Activated naive CD8-positive, alpha-beta T cell treated with anti-CD3 and anti-CD28 coated beads, Interleukin-2, amount 50 U/mL, for 16 hours (primary cell): Measurements from ENCODE around the gene ZNF516.

ENCODE experiments used
- DNase-seq: peaks from one replicate; pipeline ENCODE4 v3.0.0-alpha.2; 2020; ENCODE audit warnings: low read depth, low spot score

The ZNF516 gene

DNA sequence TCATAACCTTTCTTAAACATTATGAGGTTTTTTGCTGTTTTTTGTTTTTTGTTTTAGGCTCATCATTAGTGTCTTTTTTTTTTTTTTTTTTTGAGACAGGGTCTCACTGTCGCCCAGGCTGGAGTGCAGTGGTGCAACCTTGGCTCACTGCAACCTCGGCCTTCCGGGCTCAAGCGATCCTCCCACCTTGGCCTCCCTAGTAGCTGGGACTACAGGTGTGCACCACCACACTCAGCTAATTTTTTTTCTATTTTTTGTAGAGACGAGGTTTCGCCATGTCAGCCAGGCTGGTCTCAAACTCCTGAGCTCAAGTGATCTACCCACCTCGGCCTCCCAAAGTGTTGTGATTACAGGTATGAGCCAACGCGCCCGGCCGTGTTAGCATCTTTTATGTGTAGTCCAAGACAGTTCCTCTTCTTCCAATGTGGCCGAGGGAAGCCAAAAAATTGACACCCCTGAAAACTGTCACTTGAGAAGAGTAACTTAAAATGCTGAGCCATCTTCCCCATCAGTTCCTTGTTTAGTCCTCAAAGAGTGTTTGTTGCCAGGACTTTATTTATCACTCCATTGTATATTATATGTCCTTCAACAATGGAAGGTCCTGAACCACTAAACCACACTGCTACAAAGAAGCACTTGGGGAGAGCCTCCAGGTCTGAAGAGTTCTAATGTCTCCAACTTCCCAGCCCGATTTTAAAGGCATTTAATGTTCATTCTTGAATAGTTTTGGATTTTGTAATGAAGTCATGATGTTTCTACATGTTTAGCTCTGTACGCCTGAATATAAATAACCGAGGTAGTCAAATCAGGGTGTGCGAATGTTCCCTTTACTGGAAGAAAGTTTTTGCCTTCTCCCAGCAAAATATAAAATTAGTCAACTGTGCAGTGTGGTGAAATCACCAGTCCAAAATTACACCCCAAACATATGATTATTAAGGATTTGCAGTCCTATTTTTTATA, 26.4 kb downstream of the ZNF516 start:
- DNase-seq: no peak

DNA sequence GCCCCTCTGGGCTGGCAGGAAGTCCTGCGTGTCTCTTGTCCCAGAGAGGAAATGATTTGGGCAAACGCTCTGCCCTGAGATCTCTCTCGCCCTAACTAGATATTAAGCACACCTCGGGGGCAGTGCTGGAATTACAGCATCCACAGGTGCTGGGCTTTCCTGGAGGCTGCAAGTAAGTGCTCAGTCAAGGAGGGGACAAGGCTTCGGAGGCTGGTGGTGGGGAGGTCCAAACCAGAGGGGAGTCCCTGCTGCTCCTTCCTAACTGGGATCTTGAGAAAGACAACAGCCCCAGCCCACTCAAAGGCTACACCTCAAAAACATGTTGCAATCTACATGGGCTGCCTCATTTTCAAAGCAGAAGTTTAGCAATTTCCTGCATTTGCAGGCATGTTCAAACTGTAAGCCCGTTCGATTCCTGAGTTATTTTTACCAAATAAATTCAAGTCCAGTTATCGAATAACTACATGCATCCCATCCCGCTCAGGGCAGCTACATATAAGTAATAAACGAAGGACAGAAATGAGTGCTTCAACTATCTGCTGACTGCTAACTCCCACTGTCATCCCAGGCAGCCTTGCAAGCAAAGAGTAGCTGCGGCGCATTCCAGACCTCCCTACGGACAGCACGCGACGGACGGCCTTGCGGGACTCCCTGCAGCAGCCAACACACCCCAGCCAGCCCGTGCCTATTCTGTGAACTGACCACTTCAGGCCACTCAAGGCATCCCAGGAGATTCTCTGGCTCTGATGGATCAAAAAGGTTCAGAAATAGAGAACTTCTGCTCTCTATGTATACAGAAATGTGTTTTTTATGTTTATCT, 27.5 kb downstream of the ZNF516 start:
- DNase-seq: no peak

DNA sequence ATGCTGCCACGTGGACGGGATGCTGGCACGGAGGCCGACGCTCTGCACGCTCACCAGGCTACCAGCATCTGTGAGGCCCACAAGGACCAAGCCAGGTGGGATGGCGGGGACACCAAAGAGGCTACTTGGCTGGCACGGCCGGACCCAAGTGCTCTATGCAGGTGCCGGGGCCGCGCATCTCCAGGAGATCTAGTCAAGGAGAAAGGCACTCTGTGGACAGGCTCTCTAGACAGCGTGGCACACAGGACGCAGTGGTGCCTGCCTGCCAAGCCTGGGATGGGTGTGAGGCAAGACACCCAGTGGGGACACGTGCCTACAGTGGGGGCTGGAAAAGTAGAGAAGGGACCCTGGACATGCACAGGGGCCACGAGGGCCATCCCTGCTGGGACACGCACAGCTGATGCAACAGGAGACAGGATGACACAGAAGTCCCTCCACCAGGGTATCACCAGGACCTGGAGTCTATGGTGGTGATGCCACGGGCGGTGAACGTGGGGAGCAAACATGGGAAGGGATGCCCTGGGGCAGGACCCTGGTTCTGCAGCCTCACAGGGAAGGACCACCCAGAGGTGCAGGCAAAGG, 28.5 kb downstream of the ZNF516 start:
- no peak for DNase-seq

DNA sequence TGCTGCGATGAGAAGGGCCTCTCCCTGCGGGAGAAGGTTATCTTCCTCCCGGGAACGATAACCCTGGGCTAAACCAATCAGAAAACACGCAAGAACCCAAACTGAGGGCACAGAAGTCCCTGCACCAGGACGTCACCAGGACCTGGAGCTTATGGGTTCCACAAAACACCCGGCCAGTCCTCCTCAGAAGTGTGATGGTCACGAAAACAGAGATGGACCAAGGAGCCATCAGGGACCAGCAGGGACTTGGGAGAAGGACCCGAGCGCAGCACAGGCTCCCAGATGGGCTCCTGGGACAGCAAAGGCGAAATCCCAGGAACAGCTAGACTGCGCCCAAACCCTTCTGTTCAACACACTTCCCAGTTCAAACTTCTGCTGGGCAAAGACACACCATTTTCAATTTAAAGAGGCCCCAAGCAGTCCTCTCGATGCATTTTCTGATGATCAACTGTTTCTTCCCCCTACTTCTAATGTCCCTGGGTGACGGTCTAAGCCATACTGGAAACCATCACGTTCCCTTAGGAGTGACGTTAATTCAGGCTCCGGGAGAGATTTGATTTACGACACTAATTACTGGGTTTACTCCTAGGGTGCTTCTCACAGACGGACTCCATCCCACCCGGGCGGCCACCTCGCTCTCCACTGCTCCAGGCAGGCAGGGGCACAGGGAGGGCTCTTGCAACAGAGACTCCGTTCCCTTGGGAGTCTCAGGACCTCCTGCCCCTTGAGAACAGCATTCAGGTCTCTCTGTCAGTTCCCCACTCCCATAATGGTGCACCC, 29.2 kb downstream of the ZNF516 start:
- no peak for DNase-seq

DNA sequence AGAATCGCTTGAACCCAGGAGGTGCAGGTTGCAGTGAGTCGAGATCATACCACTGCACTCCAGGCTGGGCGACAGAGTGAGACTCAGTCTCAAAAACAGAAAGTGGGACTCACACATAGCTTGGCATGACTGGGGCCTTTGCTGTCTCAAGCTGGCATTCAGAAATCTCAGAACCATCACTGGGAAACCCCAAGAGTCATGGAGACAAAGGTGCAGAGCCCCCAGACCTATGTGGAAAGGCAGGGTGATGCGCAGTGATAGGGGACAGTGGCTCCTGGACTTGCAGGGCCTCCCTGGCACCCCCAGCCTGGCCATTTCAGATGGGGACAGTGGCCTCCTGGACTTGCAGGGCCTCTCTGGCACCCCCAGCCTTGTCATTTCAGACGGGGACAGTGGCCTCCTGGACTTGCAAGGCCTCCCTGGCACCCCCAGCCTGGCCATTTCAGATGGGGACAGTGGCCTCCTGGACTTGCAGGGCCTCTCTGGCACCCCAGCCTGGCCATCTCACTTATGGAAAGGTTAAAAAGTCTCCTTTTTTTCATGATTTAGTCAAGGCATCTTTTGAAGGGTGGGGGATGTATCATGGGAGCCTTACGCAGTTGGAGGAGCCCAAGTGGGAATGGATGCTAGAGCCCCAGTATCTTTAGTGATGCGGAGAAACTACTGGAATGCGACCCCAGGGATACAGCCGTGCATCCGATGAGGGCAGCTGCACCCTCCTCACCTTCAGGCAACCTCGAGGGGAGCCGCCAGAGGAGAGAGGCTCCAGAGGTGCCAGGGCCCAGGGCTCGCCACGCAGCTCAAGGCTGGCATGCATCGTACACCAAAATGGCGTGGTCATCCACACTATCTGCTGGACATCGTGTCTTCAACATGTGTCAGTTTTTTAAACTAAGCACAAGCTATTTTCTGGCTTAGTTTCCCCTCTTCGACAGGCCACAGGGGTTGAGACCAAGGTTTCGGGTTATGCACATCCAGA, 30.5 kb downstream of the ZNF516 start:
- DNase-seq: no peak

DNA sequence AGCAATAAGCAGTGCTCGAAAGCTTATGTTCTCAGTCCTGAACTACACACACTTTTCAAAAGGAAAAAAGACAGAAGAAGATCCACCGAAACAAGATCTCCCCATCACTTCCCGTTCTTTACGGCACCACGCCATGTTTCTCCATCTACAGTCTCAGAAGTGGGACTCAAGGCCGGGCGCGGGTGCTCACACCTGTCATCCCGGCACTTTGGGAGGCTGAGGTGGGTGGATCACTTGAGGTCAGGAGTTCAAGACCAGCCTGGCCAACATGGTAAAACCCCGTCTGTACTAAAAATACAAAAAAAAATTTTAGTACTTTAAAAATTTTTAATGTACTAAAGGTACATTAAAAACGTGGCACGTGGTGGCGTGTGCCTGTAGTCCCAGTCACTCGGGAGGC, 31.2 kb downstream of the ZNF516 start:
- no peak for DNase-seq

DNA sequence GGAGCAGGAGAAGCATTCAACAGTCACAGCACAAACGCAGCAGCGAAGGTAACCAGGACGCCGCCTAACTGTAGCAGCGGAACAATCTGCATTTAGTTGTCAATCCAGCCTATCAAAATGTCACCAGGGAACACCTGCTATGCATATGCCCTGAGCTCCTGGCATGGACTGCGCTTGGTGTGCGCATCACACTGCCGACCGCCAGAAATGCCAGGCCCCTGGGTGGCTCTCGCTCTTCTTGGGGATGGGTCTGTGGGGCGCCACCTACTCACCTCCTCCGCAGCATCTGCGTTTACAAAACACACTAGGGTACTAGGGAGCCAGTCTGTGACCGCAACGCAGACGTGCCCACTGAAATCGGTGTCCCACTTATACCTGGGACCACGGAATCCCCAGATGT, 31.7 kb downstream of the ZNF516 start:
- DNase-seq: no peak

DNA sequence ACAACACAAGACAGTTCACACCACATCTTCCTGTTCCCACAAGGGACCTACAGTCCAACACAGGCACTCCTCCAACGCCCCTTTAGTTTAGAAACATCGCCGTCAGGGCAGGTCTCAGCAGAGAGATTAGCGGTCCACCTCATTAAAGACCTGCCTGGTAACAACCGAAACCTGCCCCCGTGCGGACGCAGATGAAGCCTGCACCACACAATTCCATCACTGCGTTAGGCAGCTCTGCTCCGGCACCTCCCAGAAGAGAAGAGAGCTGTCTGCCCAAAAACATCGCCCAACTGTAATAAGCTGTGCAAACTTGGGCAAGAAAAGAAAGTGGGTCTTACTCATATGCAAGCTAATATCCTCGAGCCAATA, 32.7 kb downstream of the ZNF516 start:
- DNase-seq: no peak

DNA sequence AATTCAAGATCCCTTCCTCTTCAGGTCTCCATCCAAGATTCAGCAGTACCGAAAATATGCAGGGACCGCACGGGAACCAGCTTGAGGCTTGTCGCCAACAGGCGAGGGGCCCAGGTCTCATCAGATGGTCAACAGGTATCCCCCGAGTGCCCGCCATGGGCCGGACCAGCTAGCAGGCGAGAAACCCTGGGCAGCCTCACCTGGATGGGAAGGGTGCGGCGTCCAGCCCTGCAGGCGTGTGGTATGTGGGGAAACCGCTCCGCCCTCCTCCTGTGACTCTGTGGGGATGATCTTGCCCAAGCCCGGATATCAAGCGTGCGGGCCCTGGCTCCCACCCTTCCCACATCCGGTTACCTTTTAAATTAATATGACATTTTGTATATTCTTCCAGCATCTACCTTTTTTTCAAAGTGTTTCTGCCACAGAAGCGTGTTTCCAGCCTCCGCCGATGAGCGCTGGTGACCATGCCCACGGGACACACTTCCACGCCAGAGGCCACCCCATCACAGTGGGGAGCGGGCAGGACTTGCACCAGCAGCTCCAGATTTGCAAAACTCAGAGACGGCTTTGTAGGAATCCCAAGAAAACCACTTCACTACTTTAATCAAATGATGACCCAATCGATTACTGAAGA, 33.2 kb downstream of the ZNF516 start:
- DNase-seq: no peak

DNA sequence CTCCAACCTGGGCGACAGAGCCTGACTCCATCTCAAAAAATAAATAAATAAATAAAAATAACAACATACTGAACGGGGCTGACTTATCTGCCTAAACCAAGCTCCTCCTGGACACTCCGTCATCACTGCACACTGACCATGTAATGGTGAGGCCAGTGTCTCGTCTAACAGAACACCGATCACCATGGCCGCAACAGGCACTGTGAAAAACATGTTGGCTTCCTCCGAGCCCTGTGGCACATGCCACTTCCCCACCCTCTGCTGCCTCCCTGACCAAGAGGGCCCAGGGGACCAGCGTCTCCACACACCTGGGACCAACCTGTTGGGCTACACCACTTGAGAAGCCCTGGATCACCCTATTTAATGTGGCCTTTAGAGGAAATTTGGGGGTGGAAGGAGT, 33.9 kb downstream of the ZNF516 start:
- no peak for DNase-seq

DNA sequence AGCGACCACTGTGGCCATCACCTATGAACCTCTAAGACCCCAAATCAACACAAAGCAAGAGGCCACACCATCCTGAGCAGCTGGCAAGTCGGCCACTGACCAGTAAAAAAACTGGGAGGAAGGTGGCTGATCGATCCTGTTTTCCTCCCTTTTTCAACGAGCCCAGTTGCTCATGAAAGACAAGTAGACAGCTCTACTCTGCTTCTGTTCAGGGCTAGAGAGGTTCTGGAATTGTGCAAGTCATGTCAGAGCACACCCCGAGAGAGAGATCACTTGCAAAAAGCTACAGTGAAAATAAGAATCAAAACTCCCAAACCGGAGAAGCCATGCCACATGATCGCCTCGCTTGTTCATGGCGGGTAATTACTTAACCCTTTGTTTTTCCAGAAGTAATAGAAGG, 34.6 kb downstream of the ZNF516 start:
- DNase-seq: no peak

DNA sequence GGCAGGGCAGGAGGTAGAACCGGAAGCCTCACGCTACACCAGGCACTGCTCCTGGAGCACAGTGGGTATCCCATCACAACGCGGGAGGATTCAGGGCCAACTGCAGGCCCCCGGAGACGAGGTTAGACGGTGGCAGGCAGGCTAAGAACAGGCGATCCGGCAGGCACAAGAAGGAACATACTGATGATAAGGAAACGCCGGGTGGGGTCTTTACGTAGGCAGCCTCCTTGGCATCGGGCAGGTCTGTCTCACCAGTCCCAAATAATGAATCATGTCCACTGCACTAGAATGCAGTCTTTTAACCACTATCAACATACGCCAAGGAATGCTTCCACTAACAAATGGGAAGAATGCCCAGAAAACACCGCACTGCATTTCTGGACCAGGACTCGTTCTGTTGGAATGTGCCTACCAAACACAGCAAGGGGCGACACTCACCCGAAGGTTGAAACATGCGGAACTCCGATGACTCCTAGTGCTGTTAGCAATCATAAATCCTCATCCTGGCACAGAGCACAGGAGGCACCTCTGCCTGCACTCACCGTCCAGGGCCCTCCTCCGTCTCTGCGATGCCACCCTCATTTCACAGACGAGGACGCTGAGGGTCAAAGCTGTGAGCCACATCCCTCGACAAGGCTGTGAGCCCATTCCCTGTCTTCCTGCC, 35.2 kb downstream of the ZNF516 start:
- no peak for DNase-seq

DNA sequence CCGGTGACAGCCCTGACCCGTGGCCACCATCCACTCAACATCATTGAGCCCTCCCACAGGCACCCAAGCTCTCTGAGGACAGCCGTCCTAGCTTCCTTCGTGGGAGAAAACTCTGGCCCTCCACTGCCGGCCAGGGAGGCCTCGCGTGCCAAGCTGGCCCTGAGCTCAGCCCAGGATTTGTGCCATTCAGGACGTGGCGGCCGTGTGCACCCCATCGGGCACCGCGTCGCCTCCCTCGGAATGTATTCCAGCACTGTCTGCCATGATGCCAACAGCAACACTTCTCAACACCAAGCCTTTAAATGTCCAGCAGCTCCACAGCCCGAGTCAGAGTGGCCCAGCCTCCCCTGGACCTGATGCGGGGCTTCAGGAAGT, 35.7 kb downstream of the ZNF516 start:
- no peak for DNase-seq

DNA sequence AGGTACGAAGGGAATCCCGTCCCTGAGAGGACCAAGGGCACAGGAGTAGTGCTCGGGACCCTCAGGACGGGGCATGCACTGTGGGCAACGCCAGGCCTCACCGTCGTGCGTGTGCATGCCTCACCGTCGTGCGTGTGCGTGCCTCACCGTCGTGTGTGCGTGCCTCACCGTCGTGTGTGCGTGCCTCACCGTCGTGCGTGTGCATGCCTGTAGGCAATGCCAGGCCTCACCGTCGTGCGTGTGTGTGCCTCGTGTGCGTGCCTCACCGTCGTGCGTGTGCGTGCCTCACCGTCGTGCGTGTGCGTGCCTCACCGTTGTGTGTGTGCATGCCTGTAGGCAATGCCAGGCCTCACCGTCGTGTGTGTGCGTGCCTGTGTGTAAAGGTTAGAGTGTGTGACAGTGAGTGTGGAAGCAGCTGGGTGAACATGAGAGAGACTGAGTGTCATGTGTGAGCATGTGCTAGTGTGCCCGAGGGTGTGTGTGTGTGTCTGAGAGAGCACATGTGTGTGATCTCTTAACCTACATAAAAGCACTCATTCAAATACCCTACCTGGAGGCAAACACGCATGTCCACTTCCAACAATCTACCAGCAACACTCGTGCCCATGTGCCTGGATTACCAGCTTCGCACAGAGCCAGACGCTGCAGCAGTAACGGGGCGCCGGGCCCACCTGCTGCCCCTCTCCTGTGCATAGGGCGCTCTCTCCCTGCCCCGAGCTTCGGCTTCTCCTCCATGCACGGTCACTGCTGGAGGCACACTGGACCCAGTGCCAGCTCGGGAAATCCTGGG, 36.3 kb downstream of the ZNF516 start:
- DNase-seq: no peak

DNA sequence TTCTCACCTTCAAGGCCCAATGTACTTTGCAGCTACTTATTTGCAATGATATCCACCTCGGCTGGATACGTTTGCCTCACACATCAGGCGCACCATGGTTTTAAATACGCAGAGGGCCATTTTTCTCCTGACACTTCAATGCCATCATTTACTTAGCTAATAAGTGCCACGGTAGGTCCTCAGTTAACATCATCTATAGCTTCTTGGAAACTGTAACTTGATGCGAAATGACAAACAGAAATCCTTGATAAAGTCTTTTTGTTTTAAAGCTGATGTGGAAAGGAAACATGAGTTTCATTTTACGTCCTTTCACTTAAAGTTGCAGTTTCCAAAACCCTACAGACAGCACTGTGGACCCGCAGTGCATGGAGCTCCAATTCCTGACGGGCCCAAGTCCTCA, 37.1 kb downstream of the ZNF516 start:
- no peak for DNase-seq

DNA sequence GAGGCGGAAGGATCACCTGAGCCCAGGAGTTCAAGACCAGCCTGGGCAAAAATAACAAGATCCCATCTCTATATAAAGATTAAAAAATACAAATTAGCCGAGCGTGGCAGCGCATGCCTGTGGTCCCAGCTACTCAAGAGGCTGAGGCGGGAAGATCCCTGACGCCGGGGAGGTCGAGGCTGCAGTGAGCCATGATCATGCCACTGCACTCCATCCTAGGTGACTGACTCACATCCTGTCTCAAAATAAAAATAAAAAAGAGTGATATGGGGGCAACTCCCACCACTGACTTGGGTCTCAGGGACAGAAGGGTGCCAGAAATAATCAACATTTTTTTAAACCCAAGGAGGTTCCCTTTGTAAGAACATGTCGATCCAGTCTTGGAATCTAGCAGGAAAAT, 37.6 kb downstream of the ZNF516 start:
- no peak for DNase-seq

DNA sequence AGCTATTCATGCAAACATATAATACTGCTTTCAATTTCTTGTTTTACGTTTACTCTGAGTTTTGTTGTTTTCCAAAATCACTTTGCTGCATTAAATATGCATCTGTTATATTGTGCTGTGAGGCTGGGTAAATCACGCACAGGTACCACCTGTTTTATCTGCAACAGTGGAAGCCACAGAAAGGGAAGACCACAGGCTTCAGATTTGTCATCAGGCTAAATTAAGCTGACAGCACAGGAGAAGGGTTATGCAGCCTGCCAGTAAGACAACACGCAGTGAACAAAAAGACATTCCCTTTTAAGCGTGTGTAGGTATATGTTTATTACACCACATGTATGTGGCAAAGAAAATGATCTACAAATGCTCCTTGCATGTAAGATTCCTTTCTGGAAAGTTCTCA, 38.2 kb downstream of the ZNF516 start:
- DNase-seq: no peak

DNA sequence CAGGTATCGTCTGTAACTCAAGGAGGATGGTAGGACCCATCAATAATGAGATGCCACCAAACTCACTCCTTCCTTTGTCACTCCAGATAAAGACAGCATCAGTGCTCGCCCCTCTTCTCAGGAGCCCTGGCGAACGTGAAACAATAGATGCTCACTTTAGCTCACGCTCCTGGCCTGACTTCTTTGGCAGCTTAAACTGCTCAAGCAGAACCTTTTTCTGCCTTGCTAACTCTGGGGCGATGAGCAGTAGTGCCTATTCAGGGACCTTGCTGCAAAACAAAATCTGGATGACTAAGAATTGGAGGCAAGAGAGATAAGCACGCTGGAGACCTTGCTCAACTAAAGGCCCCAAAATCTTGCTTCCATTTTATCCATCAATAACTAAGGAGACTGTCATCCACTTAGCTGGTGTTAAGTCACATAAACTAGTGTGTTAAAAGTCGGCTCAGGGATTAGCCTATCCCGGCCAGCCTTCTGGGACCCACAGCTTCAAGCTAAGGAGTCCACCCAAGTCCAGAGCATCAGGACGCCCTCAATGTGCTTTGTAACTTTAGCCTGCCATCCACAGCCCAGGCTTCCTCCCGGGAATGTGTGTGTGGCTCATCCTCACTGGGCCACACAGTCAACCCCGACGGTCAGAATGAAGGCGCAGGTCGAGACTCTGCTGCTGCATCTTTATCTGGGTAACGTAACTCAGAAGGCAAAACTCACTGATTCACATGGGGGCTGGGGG, 38.9 kb downstream of the ZNF516 start:
- no peak for DNase-seq
